HG03558 (cell line): ENCODE results near the gene TK1.
"Not testable (repeated sequence)": the region's sequence is repeated elsewhere in the genome, so short reads cannot be mapped to it uniquely, and the experiment has no call there.

Experiments used
- ATAC-seq: cut with Tn5 transposase; IDR thresholded peaks from one replicate; pipeline ENCODE4 v1.9.1; 2021; ENCODE audit warnings: moderate number of reproducible peaks; ENCODE audit not compliant: unreplicated experiment; ENCODE audit errors: extremely low read depth

The TK1 gene

GRCh38 chr17:78180083-78180482 lies 6.8 kb downstream of the TK1 start:
- no peak for ATAC-seq

- no peak for ATAC-seq
Measured at GRCh38 chr17:78179372-78179771, 7.5 kb downstream of the TK1 start.

- no peak for ATAC-seq
Measured at GRCh38 chr17:78176548-78177025, 10.3 kb downstream of the TK1 start.

- no peak for ATAC-seq
Measured at GRCh38 chr17:78175643-78175981, 11.2 kb downstream of the TK1 start.

- ATAC-seq: no peak
Measured at GRCh38 chr17:78174870-78175642, 11.8 kb downstream of the TK1 start.

GRCh38 chr17:78174346-78174869 lies 12.4 kb downstream of the TK1 start:
- ATAC-seq: no peak

- no peak for ATAC-seq
Measured at GRCh38 chr17:78173097-78173715, 13.6 kb downstream of the TK1 start.

GRCh38 chr17:78172249-78173051 lies 14.4 kb downstream of the TK1 start:
- no peak for ATAC-seq

- ATAC-seq: not testable (repeated sequence)
Measured at GRCh38 chr17:78171591-78172248, 15.1 kb downstream of the TK1 start.

GRCh38 chr17:78170692-78171590 lies 15.9 kb downstream of the TK1 start:
- ATAC-seq: no peak

- no peak for ATAC-seq
Measured at GRCh38 chr17:78168903-78169793, 17.7 kb downstream of the TK1 start.

GRCh38 chr17:78168242-78168902 lies 18.5 kb downstream of the TK1 start, which contains the start of gene SYNGR2:
TSS of gene SYNGR2 (plus strand) at chr17:78168581. CDS start at chr17:78168617, 36 bp downstream.
- ATAC-seq: no peak

- no peak for ATAC-seq
Measured at GRCh38 chr17:78166416-78166815, 20.4 kb downstream of the TK1 start.

- no peak for ATAC-seq
Measured at GRCh38 chr17:78164748-78165607, 21.9 kb downstream of the TK1 start.

- ATAC-seq: no peak
Measured at GRCh38 chr17:78163881-78164747, 22.7 kb downstream of the TK1 start.
